Stimulated activated CD4-positive, alpha-beta T cell treated with anti-CD3 and anti-CD28 coated beads, TNF-alpha, amount 100 ng/mL, for 24 hours (primary cell): Measurements from ENCODE around the gene GPC3.

Source experiments
- DNase-seq, 3 experiments: peaks; one replicate each; pipeline ENCODE4 v3.0.0-alpha.2; 2020; ENCODE audit warnings: low read depth in 3 of 3

Gene GPC3

DNA sequence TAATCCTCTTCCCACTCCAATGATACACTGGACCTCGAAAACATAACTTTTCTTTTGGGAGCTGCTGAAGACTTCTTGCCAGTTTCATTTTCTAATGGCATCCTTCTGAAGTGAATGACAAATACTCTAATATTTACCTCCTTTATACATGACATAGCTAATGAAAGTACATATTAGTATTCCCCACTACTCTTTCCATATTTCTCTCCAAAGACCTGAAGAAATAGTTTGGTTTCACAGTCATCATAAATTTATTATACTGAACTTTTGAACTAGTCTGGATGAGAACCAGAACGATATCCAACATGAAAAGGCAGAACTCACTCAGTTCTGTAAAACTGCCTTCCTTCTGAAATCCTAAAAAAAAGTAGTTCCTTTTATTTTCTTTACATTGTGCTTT lies 139.1 kb downstream of the GPC3 start:
- no peak for DNase-seq

DNA sequence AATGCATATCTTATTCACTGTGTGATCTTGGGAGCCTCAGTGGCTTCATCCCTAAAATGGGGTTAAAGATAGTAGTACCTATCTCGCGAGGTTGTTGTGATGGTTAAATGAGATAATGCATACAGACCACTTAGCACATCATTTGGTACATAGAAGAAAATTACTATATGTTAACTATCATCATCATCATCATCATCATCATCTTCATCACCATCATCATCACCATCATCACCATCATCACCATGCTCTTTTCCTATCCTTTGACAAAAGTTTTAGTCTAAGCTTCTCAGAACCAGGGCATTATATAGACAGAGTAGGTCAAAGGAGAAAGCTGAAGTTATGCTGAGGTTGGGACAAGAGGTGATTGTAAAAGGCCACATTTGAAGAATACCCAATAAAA lies 145.0 kb downstream of the GPC3 start:
- DNase-seq: no peak

GRCh38 chrX:133838761-133839676 lies 146.4 kb downstream of the GPC3 start:
- DNase-seq: peak in 1 of 3 experiments; percentile 2

DNA sequence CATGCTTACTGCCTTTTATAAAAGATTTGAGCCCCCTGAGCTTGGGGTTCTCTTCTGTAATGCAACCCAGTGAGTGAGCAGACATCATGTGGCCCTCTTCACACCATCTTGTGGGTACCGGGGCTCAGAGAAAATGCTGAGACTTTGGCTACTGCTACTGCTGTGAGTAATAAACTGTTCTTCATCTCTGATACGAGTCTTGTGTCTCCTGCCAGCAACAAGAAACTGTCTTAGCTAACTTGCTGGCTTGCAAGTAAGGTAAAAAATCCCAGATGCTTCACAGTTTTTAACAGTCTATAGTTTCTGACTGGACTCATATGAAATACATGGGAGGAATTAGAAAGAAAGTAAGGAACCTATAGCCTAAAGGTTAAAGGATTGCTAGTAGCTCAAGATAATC lies 148.3 kb downstream of the GPC3 start:
- no peak for DNase-seq

DNA sequence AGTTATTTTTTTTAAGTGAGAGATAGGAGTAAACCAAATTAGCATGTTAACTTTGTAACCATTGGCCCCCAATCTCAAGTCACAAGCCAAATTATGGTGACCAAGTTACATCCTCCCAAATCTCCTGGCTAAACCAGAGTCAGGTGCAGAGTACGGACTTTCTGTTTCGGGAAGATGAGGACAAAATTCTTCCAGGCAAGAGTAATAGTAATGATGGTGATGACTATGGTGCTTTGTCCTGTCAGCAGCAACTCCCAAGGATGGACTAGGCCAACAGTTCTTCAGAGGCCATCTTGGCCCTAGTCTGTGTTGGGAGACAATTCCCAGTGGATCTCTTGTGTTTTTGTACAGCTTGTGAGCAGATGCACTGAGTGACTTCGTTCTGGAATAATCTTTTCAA lies 148.8 kb downstream of the GPC3 start:
- no peak for DNase-seq

DNA sequence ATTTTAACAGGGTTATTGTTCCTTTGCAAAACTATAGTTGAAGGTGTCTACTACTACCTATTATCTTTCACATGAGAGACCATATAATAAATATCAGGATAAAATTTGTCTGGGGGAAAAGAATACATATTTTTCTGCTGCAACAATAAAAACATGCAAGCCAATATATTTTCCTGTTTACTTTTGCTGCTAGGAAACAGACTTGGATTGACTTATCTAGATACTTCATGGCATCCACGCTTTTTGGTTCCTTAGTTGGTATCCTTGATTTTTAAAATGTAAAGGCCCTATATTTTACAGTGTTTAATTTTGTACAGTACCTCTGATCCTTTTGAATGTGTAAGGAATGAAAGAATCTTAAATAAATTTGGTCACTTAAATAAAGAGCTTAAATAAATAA lies 150.6 kb downstream of the GPC3 start:
- DNase-seq: no peak

- DNase-seq: no peak
These were observed 165.8 kb downstream of the GPC3 start for GRCh38 chrX:133819546-133819945.

- no peak for DNase-seq
These were observed 167.4 kb downstream of the GPC3 start for GRCh38 chrX:133818019-133818418.

- DNase-seq: no peak
These were observed 169.9 kb downstream of the GPC3 start for GRCh38 chrX:133815496-133815895.

- DNase-seq: no peak
These were observed 171.4 kb downstream of the GPC3 start for GRCh38 chrX:133813971-133814370.

- DNase-seq: no peak
These were observed 173.0 kb downstream of the GPC3 start for GRCh38 chrX:133812402-133812801.

GRCh38 chrX:133810925-133811324 lies 174.5 kb downstream of the GPC3 start:
- DNase-seq: no peak

GRCh38 chrX:133804072-133804471 lies 181.3 kb downstream of the GPC3 start:
- DNase-seq: no peak

- no peak for DNase-seq
These were observed 189.1 kb downstream of the GPC3 start for GRCh38 chrX:133796282-133796681.

- no peak for DNase-seq
These were observed 191.3 kb downstream of the GPC3 start for GRCh38 chrX:133794126-133794525.

DNA sequence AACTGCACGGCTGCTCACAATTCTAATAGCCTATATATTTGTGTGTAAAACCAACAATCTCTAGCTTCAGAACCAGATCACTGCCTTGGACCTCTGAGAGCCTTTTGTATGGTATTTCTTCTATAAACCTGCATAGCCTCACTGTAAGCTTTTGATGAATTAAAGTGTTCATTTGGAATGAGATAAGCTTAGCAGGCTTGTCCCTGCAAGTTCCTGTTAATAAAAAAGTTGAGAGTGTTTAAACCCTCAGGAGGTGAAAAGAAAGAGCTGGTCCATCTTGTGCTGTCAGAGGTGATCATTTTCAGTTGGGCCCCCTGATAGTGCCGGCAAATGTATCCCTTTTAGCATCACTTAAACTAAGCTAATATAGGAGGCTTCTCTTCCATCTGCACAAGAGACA lies 191.8 kb downstream of the GPC3 start:
- DNase-seq: no peak

- DNase-seq: peak; percentile 19 to 45 (median 45)
These were observed 193.0 kb downstream of the GPC3 start for GRCh38 chrX:133792198-133792953.

GRCh38 chrX:133789829-133790228 lies 195.6 kb downstream of the GPC3 start:
- no peak for DNase-seq

GRCh38 chrX:133786382-133786781 lies 199.0 kb downstream of the GPC3 start:
- no peak for DNase-seq

DNA sequence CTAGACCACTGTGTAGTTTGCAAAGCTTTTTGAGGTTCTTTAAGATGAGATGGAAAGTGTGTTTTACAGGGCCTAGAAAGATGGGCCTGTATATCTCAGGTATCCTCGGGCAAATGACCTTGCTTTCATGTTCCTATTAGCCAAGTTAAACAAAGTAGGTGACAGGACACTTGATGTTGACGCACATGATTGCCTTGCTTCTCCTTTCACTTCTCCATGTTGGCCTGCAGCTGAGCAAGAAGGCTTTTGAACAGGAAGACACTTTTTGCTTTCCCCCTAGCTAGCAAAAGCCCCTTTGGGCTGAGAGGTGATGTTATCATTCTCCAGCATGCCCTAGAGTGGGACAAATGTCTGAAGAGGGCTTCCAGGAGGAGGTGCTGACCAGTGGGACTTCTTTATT lies 202.1 kb downstream of the GPC3 start:
- no peak for DNase-seq

DNA sequence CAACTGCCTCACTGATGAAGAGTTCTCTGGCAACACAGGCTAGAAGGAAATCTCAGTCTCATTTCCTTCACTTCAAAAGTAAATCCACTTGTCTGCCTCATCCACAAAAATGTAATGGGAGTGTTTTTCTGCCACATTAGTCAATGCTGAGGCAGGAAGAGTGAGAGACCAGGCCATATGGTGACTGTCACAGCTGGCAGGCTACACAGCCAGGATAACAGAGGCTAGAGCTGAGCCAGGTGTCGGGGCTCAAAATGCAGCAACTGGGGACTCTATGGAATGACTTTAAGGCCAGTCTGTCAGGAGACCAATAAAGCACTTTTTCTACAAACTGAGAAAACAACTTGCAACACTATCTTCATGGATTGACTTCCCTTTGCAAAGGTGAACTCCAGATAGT lies 204.2 kb downstream of the GPC3 start:
- no peak for DNase-seq

- DNase-seq: peak in 1 of 3 experiments; percentile 23
These were observed 209.3 kb downstream of the GPC3 start for GRCh38 chrX:133776072-133776471.

DNA sequence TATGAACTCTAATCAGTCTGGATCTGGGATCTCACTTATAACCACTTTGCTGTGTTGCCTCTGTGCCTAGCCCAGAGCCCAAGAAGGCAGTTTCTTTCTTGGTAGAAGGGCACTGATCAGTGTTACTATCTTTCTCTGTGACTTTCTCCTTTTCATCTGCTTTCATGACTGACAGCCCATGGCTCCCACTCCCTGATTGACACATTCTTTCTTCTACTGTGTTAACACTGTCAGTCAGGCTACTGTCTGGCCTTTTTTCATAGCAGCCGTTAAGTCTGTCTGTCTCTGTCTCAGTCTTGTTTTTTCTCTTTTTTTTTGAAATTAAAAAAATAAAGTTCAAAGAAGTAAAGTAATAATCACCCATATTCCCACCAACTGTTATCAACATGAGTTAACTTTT lies 210.6 kb downstream of the GPC3 start:
- DNase-seq: no peak
